ENCODE data around the gene TNRC6C.
"Not testable (repeated sequence)": the region's sequence is repeated elsewhere in the genome, so short reads cannot be mapped to it uniquely, and the experiment has no call there.

Gene TNRC6C

GRCh38 chr17:77933777-77934398 is 24.6 kb upstream of the TNRC6C start:
- no peak for DNase-seq

- DNase-seq: no peak
Observed at GRCh38 chr17:77935121-77935571, 23.4 kb upstream of the TNRC6C start.

GRCh38 chr17:77935744-77936143 is 22.8 kb upstream of the TNRC6C start:
- not testable (repeated sequence) for DNase-seq

- DNase-seq: no peak
Observed at GRCh38 chr17:77936881-77937280, 21.6 kb upstream of the TNRC6C start.

- no peak for DNase-seq
Observed at GRCh38 chr17:77941004-77941403, 17.5 kb upstream of the TNRC6C start.

GRCh38 chr17:77942112-77942988 is 16.2 kb upstream of the TNRC6C start:
- DNase-seq: no peak

GRCh38 chr17:77943971-77944370 is 14.5 kb upstream of the TNRC6C start:
- no peak for DNase-seq

- DNase-seq: no peak
Observed at GRCh38 chr17:77944390-77945222, 13.9 kb upstream of the TNRC6C start.

GRCh38 chr17:77946900-77947645 is 11.4 kb upstream of the TNRC6C start:
- no peak for DNase-seq

- no peak for DNase-seq
Observed at GRCh38 chr17:77948690-77949114, 9.8 kb upstream of the TNRC6C start.

- DNase-seq: no peak
Observed at GRCh38 chr17:77951123-77951522, 7.4 kb upstream of the TNRC6C start.

- no peak for DNase-seq
Observed at GRCh38 chr17:77952368-77952767, 6.1 kb upstream of the TNRC6C start.

GRCh38 chr17:77957235-77957856 is 1.2 kb upstream of the TNRC6C start:
- no peak for DNase-seq

GRCh38 chr17:77958716-77959125 is 218 bp downstream of the TNRC6C start:
- DNase-seq: no peak

GRCh38 chr17:77959126-77959925 is 823 bp downstream of the TNRC6C start:
- peak; percentile 26 for DNase-seq

- DNase-seq: peak; percentile 36
Observed at GRCh38 chr17:77959926-77960521, 1.5 kb downstream of the TNRC6C start.

GRCh38 chr17:77961741-77962140 is 3.2 kb downstream of the TNRC6C start:
- DNase-seq: no peak

GRCh38 chr17:77962348-77962747 is 3.8 kb downstream of the TNRC6C start:
- no peak for DNase-seq

GRCh38 chr17:77963441-77963840 is 4.9 kb downstream of the TNRC6C start:
- DNase-seq: peak; percentile 64

- DNase-seq: no peak
Observed at GRCh38 chr17:77965352-77965751, 6.8 kb downstream of the TNRC6C start.

GRCh38 chr17:77966476-77966875 is 8.0 kb downstream of the TNRC6C start:
- no peak for DNase-seq

All from CD4-positive, alpha-beta T cell treated with Interleukin-4 for 4 hours (primary cell).